ENCODE data around the gene ADAT2. TPM values are rescaled to one million over a fixed set of nuclear protein-coding genes. Genes with fewer than 3 reads are reported as not detected.
"Not testable (repeated sequence)": the region's sequence is repeated elsewhere in the genome, so short reads cannot be mapped to it uniquely, and the experiment has no call there.

Gene ADAT2
- total and polyA plus RNA-seq, 2 of the 13 experiments (the other 11 are each of a cell fraction or from before 2014, with no cell fraction given) = 10.5 to 18.3 TPM

DNA sequence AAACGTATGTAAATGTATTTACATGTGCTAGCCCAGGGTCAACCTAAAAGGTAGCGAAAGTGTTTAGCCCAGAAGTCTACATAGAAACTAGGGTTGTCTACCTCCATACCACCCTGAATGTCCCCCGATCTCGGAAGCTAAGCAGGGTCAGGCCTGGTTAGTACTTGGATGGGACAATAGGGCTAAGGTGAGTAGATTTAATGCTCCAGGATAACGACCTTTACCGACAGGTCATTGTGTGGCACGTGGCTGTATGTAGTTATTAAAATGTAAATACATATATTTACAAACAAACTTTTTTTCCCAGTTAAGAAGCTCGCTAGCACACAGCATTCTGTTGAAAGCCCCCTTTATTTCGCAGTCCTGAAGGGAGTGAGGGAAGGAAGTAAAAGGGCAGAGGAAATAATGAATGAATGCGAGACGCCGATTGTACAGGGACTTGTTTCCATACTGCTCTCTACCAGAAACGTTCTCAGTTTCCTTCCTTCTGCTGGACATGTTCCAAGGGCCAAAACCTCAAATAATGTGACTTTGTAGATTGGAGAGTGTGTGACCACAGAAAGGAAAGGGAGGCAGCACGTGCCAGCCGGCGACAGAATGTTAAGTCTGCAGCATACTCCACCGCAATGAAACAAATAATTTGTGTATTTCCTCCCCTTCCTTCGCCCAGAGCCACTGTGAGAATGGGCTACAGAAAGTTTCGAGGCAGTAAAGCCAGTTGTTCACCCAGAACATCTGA is 612 bp downstream of the ADAT2 start (continued):
- TF ChIP-seq ZSCAN21 (CRISPR knock-in tag; IDR thresholded peaks at IDR 0.05; ENCODE audit: borderline replicate concordance) = 0 out of 2 replicates have a peak, but pooled peaks have one; percentile 46
- TF ChIP-seq ZBTB7B (CRISPR knock-in tag; IDR thresholded peaks at IDR 0.05) = 0 out of 2 replicates have a peak, but pooled peaks have one; percentile 23
- no peak; the same call in 1 of the 2 replicates for TF ChIP-seq JDP2 (CRISPR knock-in tag; IDR thresholded peaks at IDR 0.05; ENCODE audit: borderline replicate concordance)
- TF ChIP-seq ZNF552 (CRISPR knock-in tag; IDR thresholded peaks at IDR 0.05; ENCODE audit: borderline replicate concordance) = 0 out of 2 replicates have a peak, but pooled peaks have one; percentile 7
- TF ChIP-seq ZNF24 (IDR thresholded peaks at IDR 0.05) = peak; percentile 93
- TF ChIP-seq, protein P1, sequence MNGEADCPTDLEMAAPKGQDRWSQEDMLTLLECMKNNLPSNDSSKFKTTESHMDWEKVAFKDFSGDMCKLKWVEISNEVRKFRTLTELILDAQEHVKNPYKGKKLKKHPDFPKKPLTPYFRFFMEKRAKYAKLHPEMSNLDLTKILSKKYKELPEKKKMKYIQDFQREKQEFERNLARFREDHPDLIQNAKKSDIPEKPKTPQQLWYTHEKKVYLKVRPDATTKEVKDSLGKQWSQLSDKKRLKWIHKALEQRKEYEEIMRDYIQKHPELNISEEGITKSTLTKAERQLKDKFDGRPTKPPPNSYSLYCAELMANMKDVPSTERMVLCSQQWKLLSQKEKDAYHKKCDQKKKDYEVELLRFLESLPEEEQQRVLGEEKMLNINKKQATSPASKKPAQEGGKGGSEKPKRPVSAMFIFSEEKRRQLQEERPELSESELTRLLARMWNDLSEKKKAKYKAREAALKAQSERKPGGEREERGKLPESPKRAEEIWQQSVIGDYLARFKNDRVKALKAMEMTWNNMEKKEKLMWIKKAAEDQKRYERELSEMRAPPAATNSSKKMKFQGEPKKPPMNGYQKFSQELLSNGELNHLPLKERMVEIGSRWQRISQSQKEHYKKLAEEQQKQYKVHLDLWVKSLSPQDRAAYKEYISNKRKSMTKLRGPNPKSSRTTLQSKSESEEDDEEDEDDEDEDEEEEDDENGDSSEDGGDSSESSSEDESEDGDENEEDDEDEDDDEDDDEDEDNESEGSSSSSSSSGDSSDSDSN (CRISPR knock-in tag; IDR thresholded peaks at IDR 0.05) = no peak

DNA sequence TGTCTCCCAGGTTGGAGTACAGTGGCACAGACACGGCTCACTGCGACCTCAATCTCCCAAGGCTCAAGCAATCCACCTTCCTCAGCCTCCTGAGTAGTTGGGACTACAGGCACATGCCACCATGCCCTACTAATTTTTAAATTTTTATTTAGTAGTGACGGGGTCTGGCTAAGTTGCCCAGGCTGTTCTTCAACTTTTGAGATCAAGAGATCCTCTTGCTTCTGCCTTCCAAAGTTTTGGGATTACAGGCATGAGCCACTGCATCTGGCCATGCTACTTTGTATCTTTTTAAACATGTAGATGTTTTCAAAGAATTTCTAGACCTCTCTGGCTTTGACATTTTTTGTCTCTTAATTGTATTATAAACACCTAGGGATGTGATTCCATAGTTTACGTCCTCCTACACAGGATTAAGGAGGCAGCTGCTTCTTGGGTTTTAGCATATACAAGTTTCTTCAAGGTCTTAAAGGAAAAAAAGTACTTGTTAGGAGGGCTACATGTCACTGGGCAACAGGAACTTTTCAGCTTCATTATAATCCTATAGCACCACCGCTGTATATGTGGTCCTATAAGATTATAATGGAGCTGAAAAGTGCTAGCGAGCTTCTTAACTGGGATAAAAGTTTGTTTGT is 1.3 kb downstream of the ADAT2 start:
- no peak for DNase-seq (ENCODE audit: low spot score)
- peaks cover 36% of the 10 kb centered on the region for H3K4me1 ChIP-seq (ENCODE audit: insufficient read depth, low read length)
- no peak for ATAC-seq
- peak overlapping the region; percentile 99 for H2AFZ ChIP-seq (ENCODE audit: low read length)
- in situ Hi-C loops (cut with HindIII; ENCODE audit: extremely low pct_ligation_motif_present, low pct_unique_long_range_greater_than_20kb) (no loop called here), intact Hi-C loops (cut with micrococcal nuclease; ENCODE audit: unreplicated experiment) (no loop called here)
- peak overlapping the region; percentile 86 for H3K27ac ChIP-seq (ENCODE audit: extremely low read length, insufficient read depth, low read length)
- no peaks in the 10 kb centered on the region; a peak in 2 of 5 replicates for H3K27me3 ChIP-seq (ENCODE audit: control insufficient read depth in 1 of 2, insufficient read depth in 2 of 2, low read length in 2 of 2)
- H3K4me3 ChIP-seq (replicated peaks in 1 of 3; ENCODE audit: insufficient read depth in 1 of 3, low read depth in 2 of 3, low read length in 3 of 3) = peak overlapping the region; percentile 73 to 96 (median 92)
- peaks cover 2 to 5% of the 10 kb centered on the region in 2 experiments; a peak in 3 of 5 replicates for H3K36me3 ChIP-seq (replicated peaks in 1 of 2; ENCODE audit: control insufficient read depth in 1 of 2, insufficient read depth in 2 of 2, low read length in 2 of 2)
- FAIRE-seq = no peak
- no peaks in the 10 kb centered on the region for H3K9me3 ChIP-seq (ENCODE audit: low read length)
- BruUV-seq (replicated peaks) = no TSS peak
- H3K79me2 ChIP-seq (ENCODE audit: insufficient read depth, low read length) = peaks cover 54% of the 10 kb centered on the region
- no peaks in the 10 kb centered on the region for H4K20me1 ChIP-seq (ENCODE audit: insufficient read depth, low read length)
- 69% methylated on average over 6 of the region's 6 CpGs for WGBS (ENCODE audit: low lambda C conversion rate)
- CTCF ChIA-PET (ENCODE audit: low intra/inter-chr PET ratio, low total read pairs) = no interaction called here
- TF ChIP-seq ZNF121 (CRISPR knock-in tag; IDR thresholded peaks at IDR 0.05) = peak; percentile 87; the same call in 1 of the 2 replicates
- TF ChIP-seq, protein P2, sequence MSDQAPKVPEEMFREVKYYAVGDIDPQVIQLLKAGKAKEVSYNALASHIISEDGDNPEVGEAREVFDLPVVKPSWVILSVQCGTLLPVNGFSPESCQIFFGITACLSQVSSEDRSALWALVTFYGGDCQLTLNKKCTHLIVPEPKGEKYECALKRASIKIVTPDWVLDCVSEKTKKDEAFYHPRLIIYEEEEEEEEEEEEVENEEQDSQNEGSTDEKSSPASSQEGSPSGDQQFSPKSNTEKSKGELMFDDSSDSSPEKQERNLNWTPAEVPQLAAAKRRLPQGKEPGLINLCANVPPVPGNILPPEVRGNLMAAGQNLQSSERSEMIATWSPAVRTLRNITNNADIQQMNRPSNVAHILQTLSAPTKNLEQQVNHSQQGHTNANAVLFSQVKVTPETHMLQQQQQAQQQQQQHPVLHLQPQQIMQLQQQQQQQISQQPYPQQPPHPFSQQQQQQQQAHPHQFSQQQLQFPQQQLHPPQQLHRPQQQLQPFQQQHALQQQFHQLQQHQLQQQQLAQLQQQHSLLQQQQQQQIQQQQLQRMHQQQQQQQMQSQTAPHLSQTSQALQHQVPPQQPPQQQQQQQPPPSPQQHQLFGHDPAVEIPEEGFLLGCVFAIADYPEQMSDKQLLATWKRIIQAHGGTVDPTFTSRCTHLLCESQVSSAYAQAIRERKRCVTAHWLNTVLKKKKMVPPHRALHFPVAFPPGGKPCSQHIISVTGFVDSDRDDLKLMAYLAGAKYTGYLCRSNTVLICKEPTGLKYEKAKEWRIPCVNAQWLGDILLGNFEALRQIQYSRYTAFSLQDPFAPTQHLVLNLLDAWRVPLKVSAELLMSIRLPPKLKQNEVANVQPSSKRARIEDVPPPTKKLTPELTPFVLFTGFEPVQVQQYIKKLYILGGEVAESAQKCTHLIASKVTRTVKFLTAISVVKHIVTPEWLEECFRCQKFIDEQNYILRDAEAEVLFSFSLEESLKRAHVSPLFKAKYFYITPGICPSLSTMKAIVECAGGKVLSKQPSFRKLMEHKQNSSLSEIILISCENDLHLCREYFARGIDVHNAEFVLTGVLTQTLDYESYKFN (CRISPR knock-in tag; conservative IDR thresholded peaks at IDR 0.05) = no peak
- H3K4me2 ChIP-seq (ENCODE audit: low read depth, low read length) = peak overlapping the region; percentile 90
- peak overlapping the region; percentile 93 for H3K9ac ChIP-seq (ENCODE audit: insufficient read depth, low read depth, low read length)
- POLR2A ChIA-PET = interaction anchor here (1.8 kb wide), 1 partner anchor 15 kb away, joined by 18 read pairs; no protein-coding TSS in a partner anchor

DNA sequence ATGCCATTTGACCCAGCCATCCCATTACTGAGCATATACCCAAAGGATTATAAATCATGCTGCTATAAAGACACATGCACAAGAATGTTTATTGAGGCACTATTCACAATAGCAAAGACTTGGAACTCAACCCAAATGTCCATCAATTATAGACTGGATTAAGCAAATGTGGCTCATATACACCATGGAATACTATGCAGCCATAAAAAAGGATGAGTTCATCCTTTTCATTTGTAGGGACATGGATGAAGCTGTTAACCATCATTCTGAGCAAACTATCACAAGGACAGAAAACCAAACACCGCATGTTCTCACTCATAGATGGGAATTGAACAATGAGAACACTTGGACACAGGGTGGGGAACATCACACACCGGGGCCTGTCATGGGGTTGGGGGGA is 2.6 kb downstream of the ADAT2 start:
- Histone ChIP-seq H3K4me1 (ENCODE audit: insufficient read depth, low read length) (peaks cover 28% of the 10 kb centered on the region), H3K79me2 (ENCODE audit: insufficient read depth, low read length) (peaks cover 50% of the 10 kb centered on the region)
- FAIRE-seq; ATAC-seq; BruUV-seq (replicated peaks); H3K9me3 ChIP-seq (ENCODE audit: low read length); in situ Hi-C loops (cut with HindIII; ENCODE audit: extremely low pct_ligation_motif_present, low pct_unique_long_range_greater_than_20kb); intact Hi-C loops (cut with micrococcal nuclease; ENCODE audit: unreplicated experiment); H2AFZ ChIP-seq (ENCODE audit: low read length); H4K20me1 ChIP-seq (ENCODE audit: insufficient read depth, low read length); H3K9ac ChIP-seq (ENCODE audit: insufficient read depth, low read depth, low read length); H3K27ac ChIP-seq (ENCODE audit: extremely low read length, insufficient read depth, low read length); H3K27me3 ChIP-seq (ENCODE audit: control insufficient read depth in 1 of 2, insufficient read depth in 2 of 2, low read length in 2 of 2); CTCF ChIA-PET (ENCODE audit: low intra/inter-chr PET ratio, low total read pairs); POLR2A ChIA-PET; H3K36me3 ChIP-seq (replicated peaks in 1 of 2; ENCODE audit: control insufficient read depth in 1 of 2, insufficient read depth in 2 of 2, low read length in 2 of 2); H3K4me3 ChIP-seq (replicated peaks in 1 of 3; ENCODE audit: insufficient read depth in 1 of 3, low read depth in 2 of 3, low read length in 3 of 3); DNase-seq (ENCODE audit: low spot score); H3K4me2 ChIP-seq (ENCODE audit: low read depth, low read length): not testable (repeated sequence)
- WGBS (ENCODE audit: low lambda C conversion rate) = 98% methylated on average over 2 of the region's 2 CpGs
